HG03354 (cell line): ENCODE data around the gene ANKS4B.
A peak's percentile ranks its signal among the peaks of the same experiment; 100 is the strongest.
"Not testable (repeated sequence)": the region's sequence is repeated elsewhere in the genome, so short reads cannot be mapped to it uniquely, and the experiment has no call there.

Source experiments
- ATAC-seq: cut with Tn5 transposase; IDR thresholded peaks from one replicate; pipeline ENCODE4 v1.9.1; 2021; ENCODE audit warnings: mild to moderate bottlenecking; ENCODE audit not compliant: unreplicated experiment, poor library complexity, severe bottlenecking

The ANKS4B gene

GRCh38 chr16:21281698-21282389 lies 48.3 kb downstream of the ANKS4B start:
- no peak for ATAC-seq

GRCh38 chr16:21283521-21284289 lies 50.2 kb downstream of the ANKS4B start:
- peak; percentile 48 for ATAC-seq

GRCh38 chr16:21284414-21284813 lies 50.9 kb downstream of the ANKS4B start:
- no peak for ATAC-seq

DNA sequence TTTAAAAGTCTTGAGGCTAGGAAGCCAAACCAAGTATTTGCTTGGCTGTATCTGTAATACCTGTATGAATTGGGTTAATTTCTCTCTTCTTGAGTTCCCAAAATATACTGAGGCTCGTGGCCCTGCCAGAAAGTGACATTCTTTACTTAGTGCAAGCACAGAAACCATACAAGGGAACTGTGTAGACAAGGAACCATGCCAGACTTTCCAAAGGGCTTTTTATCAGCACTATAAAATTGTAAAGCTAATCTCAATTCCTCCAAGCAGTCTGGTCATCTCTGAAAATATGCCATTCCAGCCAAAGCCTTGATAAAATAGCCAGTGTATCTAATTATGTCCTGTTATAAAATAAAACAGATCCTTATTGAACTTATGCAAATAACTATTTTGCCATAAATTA lies 51.8 kb downstream of the ANKS4B start:
- no peak for ATAC-seq

- not testable (repeated sequence) for ATAC-seq
Measured at GRCh38 chr16:21289789-21290188, 56.3 kb downstream of the ANKS4B start.

GRCh38 chr16:21300309-21301167 lies 67.0 kb downstream of the ANKS4B start:
- peak; percentile 49 for ATAC-seq

DNA sequence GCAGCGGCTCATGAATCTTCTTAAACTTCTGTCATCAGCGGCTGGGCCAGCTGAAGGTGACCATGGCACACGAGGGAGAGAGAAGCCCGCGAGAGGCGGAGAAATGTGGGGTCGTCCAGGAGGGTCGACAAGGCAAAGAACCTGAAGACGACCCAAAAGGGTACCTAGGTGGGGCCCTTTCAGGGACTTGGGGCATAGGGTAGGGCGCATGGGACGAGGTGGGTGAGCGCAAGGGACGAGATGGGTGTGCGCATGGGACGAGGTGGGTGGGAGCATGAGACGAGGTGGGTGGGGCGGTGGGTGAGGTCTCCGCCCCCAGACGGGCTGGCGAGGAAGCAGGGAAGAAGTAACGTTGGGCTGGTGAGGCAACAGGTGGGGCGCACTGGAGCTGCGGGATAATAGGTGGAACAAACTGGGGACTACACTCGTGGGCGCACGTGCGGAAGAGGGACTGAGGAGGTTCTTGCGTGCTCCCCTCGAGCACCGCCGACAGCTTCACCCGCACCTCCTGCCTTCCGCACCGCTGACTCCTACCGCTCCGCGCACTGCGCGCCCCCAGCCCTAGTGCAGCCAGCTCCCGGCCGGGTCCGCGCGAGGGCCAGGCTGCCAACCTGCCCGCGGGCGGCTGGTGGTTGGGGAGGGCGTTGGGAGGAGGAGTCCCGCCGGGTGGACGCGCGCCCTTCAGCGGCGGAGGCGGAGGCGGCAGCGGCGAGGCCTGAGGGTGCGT lies 67.8 kb downstream of the ANKS4B start:
- peak; percentile 60 for ATAC-seq

DNA sequence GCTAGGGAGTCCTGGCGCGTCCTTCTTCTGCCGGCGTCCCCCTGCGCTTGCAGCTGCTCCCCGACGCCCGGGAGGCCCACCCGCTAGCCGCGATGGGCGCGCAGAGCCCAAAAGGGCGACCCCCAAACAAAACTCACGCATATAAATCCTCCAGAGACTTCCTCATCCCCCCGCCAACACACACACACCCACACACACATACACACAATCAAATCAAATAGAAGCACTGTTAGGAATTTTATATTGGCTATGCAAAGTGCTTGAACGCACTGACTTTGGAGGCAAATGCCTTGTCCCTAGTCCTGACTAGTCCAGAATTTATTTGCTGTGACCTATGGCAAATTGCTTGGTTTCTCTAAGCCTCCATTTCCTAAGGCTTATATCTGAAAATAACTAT lies 68.4 kb downstream of the ANKS4B start:
- ATAC-seq: no peak

GRCh38 chr16:21302454-21302853 lies 69.0 kb downstream of the ANKS4B start:
- no peak for ATAC-seq

GRCh38 chr16:21302898-21303528 lies 69.5 kb downstream of the ANKS4B start:
- ATAC-seq: no peak
